CD4-positive, alpha-beta T cell treated with Interleukin-12 subunit alpha and Interleukin-12 subunit beta, for 1 hour (primary cell): ENCODE data around the gene MYL12A.
"Not testable (repeated sequence)": the region's sequence is repeated elsewhere in the genome, so short reads cannot be mapped to it uniquely, and the experiment has no call there.

Experiments
- DNase-seq: peaks from one replicate; pipeline ENCODE4 v3.0.0-alpha.2; 2020

MYL12A gene

DNA sequence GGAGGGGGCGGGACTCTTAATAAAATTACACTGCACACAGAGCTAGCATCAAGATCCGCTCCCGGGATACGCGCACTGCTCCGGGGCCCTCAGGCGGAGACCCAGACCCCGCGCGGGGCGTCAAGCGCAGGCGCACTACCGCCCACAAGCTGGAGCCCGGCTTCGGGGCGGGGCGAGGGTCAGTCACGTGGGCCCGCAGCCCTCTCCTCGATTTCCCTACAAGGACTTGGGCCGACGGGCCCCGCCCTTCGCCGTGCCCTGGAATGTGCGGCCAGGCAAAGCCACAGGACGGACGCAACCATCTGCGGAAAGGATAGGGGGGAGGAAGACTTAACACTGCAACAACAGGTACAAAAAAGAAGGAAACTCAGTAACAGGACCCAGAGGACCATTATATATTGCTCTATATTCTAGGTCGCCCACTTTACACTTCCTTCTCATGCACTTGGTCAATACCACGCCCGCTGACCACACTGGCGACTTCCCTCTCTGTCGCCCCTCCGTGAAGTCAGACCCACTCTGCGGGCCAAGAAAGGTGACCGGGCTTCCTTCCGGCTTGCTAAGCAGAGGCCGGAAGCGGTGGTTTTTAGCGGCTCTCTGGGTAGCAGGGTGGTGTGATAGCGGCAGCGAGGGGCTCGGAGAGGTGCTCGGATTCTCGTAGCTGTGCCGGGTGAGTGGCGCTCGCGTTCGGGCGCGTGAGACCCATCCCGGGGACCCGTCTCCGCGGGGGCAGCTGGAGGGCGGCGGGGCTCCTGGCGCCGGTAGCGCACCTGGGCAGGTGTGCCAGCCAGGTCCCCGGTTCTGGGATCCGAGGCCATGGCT lies at the start of gene MYL12A:
Gene MYL12A, plus strand, starts transcription at position 562 of the 822 bp plus-strand sequence. CDS start 5,447 bp downstream, outside the sequence.
- peak; percentile 94 for DNase-seq

DNA sequence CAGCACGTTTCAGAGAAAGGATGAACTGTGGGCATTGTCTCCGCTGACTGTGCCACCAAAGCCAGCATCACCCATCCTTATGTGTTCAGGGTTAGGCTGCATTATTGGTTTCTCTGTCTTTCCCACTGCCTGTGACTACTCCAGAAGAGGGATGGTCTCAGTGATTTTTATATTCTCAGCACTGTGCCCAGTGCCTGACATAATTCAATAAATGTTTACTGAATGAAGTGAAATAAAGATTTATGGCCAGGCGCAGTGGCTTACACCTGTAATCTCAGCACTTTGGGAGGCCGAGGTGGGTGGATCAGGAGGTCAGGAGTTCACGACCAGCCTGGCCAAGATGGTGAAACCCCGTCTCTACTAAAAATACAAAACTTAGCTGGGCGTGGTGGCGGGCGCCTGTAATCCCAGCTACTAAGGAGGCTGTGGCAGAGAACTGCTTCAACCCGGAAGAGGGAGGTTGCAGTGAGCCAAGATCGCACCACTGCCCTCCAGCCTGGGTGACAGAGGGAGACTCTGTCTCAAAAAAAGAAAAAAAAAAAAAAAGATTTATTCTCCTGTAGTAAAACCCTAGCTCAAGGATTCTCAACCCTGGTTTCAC lies 49.2 kb upstream of the MYL12A start:
- not testable (repeated sequence) for DNase-seq

GRCh38 chr18:3199942-3200645 lies 47.5 kb upstream of the MYL12A start:
- no peak for DNase-seq

DNA sequence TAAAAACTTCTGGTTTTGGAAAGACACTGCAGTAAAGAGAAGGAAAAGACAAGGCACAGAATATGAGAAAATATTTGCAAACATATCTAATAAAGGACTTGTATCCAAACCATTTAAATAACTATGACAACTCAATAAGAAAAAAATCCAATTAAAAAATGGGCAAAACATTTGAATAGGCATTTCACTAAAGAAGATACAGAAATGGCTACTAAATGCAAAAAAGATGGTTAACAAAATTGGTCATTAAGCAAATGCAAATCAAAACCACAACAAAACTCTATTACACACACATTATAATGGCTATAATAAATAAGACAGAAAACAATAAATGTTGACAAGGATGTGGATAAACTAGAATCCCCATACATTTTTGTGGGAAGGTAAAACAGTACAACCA lies 42.4 kb upstream of the MYL12A start:
- no peak for DNase-seq

- DNase-seq = no peak
Measured at GRCh38 chr18:3207565-3207964, 40.0 kb upstream of the MYL12A start.

- no peak for DNase-seq
Measured at GRCh38 chr18:3209859-3210569, 37.6 kb upstream of the MYL12A start.

DNA sequence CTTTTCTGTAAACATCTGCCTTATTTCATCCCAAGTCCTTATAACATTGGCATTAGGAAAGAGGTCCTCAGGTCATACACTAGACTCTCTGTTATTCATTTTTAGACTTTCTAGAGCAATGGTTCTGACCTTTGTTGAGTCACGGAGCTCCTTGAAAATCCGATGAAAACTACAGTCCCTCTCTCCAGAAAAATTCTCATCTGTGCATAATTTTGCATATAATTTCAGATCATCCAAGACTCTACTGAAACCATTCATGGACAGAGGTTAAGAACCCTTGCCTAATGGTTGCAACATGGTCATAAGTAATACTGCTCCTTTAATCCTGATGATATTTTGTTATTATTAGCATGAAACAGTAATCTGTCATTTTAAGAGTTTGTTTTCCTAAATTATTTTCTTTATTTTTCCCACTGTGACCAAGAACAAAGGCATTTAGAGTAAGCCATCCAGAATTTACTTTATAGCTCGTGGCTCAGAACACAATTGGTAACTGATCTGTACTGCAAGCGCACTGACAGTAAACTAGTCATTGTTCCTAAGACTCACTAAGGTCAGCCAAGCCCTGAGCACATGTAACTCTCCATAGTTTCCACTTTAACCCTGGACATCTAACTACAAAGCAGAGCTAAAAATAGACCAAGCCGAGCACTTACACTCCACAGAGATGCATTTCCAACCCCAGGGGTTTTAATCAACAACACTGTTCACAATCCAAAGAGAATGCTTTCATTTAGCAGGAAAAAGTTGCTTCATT lies 36.2 kb upstream of the MYL12A start:
- no peak for DNase-seq

DNA sequence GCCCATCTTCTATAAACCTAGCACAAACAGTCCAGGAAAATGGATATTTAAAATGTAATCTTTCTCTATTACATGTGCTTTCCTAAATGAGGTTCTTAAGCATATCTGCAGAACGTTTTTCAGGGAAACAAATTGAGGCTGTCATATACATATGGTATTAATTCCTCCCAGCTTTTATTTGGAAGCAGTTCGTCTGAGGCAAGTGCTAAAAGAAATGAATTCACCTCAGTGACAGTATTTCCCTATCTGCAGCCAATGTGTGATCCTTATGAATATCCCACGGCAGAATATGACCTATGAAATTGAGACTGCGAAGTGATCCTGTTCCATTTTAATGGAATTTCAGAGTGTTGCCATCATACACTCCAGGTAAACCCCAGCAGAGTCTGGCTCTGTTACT lies 34.9 kb upstream of the MYL12A start:
- no peak for DNase-seq

DNA sequence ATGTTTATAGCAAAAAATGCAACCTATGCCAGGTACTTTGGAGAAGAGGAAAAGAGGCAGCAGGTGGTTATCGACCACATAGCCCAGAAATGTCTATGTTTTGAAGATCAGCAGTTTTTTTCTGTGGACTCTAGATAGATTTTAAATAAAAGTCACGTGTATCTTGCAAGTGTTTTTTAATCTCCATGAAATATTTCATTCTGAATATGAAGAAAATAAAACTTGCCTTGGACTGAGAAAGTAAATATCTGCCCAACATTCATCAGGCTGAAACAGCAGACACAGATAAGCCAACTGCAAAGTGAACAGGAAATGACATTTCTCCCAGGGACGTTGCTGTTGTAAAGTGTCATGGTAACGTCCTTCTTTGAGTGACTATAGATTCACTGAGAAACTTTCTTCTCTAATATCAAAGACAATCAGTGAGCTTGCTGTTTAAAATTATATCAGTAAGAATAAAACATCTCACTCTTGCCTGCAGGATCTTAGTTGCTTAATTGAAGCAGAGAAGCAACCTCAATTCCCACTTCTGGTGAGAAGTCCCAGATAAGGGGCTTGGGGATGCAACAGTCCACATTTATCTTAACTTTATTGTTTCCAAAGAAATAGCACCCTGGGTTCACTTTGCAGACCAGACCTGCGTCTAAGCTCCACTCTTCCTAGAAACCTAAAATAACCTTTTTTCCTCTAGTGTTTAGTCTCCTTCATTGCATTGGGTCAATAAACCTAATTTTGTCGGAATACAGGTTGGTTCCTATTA lies 34.1 kb upstream of the MYL12A start:
- DNase-seq = peak; percentile 24

- DNase-seq = no peak
Measured at GRCh38 chr18:3214855-3215637, 32.6 kb upstream of the MYL12A start.

GRCh38 chr18:3216987-3217386 lies 30.6 kb upstream of the MYL12A start:
- DNase-seq = no peak

- DNase-seq = no peak
Measured at GRCh38 chr18:3217948-3218647, 29.5 kb upstream of the MYL12A start.

DNA sequence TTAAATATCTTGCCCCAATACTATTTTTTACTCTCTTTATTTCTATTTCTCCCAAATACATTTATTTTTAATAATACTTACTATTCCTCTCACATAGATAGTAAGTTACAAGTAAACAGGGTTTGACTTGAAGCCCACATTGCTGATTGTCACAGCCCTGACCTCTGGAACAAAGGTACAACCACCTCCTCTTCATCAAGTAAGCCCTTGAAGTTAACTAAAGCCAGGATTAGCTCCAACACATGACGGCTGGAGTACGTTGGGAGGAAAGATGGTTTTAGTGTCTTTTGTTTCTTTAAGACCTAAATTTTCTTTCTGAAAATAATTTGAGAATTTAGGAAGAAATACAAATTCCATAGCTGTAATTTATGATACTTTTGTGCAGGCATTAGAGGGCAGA lies 28.8 kb upstream of the MYL12A start:
- DNase-seq = no peak

DNA sequence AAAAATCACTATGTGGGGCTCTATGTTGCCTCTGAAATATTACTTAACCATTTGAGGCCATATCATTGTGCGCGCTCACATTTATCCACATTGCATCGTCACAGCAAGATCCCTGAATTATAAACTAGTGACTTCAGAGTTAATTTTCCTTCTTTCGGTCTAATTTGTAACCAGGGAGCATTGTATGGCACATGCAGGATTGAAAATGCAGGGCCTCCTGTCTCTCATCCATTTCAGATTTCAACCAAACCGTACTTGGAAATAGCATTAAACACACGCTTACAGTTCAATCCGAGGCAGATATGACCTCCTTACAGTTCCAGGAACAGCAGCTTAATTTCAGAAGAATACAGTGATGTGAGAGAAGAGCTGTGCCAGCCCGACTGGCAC lies 28.4 kb upstream of the MYL12A start:
- no peak for DNase-seq

DNA sequence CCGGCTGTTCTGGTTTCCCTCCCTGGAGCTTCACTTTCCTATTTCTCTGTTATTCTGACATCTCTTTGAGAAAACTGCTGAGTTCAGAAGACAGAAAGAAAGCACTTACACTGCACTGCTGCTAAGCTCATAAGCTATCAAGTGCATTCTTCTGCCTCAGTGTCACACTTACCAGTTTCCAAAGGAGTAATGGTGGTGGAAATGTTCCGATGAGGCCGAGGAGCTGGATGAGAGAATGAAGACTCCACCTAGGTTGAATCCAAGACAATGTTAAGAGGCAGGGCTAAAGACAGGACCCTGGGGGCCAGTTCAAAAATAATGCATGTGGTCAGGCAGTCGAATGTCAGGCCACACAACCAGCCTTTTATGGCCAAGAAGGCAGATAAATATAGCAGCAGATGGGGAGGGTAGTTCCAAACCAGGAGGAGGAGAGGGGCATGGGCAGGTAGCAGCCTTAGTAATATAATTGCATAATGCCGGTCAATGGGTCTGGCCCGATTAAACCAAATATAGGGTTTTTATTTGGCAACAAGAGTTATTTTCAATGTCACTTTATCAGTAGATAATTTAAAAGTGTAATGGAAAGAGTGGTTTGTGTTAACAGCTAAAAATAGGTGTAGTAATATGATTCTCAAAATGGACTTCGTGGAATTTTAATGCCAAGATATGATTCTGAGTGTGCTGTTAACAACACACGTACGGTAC lies 27.8 kb upstream of the MYL12A start, which contains the start of gene MYOM1:
Gene MYOM1, minus strand, starts transcription at position 338 of the 705 bp plus-strand sequence. CDS start 4,745 bp downstream, outside the sequence.
- no peak for DNase-seq

DNA sequence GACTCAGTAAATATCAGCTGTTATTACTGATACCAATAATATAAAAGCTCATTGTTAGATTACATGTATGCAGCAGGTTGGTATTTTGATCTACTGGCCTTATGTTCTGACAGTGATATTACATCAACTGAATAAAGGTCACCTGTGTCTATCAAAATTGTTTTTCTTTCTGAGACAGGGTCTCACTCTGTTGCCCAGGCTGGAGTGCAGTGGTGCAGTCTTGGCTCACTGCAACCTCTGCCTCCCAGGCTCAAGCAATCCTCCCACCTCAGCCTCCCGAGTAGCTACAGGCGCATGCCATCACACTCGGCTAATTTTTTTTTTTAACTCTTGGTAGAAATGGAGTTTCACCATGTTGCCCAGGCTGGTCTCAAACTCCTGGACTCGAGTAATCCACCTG lies 26.7 kb upstream of the MYL12A start:
- not testable (repeated sequence) for DNase-seq

DNA sequence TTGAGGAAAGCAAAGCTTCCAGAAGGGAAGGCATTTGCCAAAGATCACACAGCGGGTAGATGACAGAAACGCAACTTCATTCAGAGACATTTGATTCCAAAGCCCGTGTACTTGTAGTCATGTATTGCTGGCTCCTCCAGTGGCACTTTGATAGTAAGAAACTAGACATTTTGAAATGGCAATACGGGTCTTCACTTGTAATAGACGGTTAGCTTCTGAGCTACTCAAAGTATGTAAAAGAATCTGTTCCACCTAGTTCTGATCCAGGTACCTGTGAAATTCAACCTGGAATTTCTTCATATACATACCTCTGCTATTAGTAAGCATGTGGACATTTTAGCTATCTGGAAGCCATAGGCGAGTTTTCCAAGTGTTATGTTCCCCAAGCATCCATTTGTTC lies 26.1 kb upstream of the MYL12A start:
- DNase-seq = no peak

DNA sequence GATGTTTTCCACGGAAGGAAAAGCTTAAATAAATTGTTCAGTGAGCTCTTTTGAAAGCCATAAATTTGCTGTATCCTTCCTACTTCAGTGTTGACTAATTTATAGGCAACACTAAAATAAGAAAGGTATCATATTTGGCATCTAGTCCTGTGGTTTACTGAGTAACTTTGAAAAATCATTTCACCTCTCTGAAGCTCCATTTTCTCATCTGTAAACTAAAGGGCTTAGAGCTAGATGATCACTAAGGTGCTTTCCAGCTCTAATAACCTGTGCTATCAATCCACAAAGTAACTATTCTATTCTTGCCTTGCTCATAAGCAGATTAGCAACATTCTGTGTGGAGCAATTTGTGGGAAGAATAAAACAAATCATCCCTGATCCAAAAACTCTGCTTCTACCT lies 24.2 kb upstream of the MYL12A start:
- DNase-seq = no peak

DNA sequence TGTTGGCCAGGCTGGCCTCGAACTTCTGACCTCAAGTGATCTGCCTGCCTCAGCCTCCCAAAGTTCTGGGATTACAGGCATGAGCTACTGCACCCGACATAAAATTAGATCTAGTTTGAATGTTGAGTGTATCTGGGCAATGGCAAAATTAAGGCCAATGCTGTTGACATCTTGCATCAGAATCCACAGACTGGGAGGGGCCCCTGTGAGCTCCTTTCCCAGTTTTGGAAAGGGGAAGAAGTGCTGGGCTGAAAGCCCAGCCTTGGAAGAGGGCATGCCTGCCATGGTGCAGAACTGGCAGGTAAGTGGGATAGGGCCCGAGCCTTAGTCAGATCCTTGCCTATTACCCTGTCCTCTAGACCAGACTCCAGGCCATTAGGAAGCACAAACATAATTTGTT lies 23.4 kb upstream of the MYL12A start:
- no peak for DNase-seq
